GM12878 (cell line): Measurements from ENCODE around the gene LKAAEAR1.

Source experiments
- CTCF ChIP-seq, 3 experiments: IDR thresholded peaks in 2 of 3; conservative IDR thresholded peaks in 1 of 3; 2 replicates each; pipeline ENCODE4 v1.5.1; 2011; ENCODE audit warnings: low read depth in 3 of 3, low read length in 3 of 3, mild to moderate bottlenecking in 3 of 3, control low read depth in 2 of 3, moderate library complexity in 2 of 3, inconsistent platforms in 1 of 3, mixed read lengths in 1 of 3; ENCODE audit not compliant: control insufficient read depth in 2 of 3, insufficient read depth in 1 of 3; ENCODE audit errors: extremely low read depth in 1 of 3
- HCFC1 ChIP-seq: fragments of 150-350 bp; IDR thresholded peaks from 2 replicates; pipeline ENCODE4 v1.6.1; 2014; ENCODE audit warnings: low read length
- POLR2AphosphoS5 ChIP-seq: IDR thresholded peaks from 2 replicates; pipeline ENCODE4 v1.6.1; 2011; ENCODE audit warnings: mild to moderate bottlenecking, low read length, inconsistent platforms
- SIN3A ChIP-seq: IDR thresholded peaks from 2 replicates; pipeline ENCODE4 v1.6.1; 2012; ENCODE audit warnings: low read depth, low read length, improper control_type of control experiment
- SRF ChIP-seq, 2 experiments: IDR thresholded peaks; 2 replicates each; pipeline ENCODE4 v1.6.1; 2011; ENCODE audit warnings: low read depth in 2 of 2, low read length in 2 of 2, mild to moderate bottlenecking in 1 of 2, moderate library complexity in 1 of 2
- TBL1XR1 ChIP-seq: IDR thresholded peaks from 2 replicates; pipeline ENCODE4 v1.6.1; 2012; ENCODE audit warnings: low read depth, low read length, improper control_type of control experiment
- TCF7 ChIP-seq: IDR thresholded peaks from 2 replicates; pipeline ENCODE4 v1.6.1; 2014; ENCODE audit warnings: antibody characterized with exemption, borderline replicate concordance
- TF ChIP-seq, protein P1 (sequence below): IDR thresholded peaks from 2 replicates; pipeline ENCODE4 v1.6.1; 2012; ENCODE audit warnings: mild to moderate bottlenecking, low read depth, low read length
- TF ChIP-seq, protein P2 (sequence below): fragments of 150-350 bp; IDR thresholded peaks from 2 replicates; pipeline ENCODE4 v1.6.1; 2014; ENCODE audit warnings: mild to moderate bottlenecking, low read depth, low read length

- TF ChIP-seq HCFC1: no peak
- TF ChIP-seq POLR2AphosphoS5: no peak
- no peak for TF ChIP-seq TBL1XR1
- TF ChIP-seq, protein P1, sequence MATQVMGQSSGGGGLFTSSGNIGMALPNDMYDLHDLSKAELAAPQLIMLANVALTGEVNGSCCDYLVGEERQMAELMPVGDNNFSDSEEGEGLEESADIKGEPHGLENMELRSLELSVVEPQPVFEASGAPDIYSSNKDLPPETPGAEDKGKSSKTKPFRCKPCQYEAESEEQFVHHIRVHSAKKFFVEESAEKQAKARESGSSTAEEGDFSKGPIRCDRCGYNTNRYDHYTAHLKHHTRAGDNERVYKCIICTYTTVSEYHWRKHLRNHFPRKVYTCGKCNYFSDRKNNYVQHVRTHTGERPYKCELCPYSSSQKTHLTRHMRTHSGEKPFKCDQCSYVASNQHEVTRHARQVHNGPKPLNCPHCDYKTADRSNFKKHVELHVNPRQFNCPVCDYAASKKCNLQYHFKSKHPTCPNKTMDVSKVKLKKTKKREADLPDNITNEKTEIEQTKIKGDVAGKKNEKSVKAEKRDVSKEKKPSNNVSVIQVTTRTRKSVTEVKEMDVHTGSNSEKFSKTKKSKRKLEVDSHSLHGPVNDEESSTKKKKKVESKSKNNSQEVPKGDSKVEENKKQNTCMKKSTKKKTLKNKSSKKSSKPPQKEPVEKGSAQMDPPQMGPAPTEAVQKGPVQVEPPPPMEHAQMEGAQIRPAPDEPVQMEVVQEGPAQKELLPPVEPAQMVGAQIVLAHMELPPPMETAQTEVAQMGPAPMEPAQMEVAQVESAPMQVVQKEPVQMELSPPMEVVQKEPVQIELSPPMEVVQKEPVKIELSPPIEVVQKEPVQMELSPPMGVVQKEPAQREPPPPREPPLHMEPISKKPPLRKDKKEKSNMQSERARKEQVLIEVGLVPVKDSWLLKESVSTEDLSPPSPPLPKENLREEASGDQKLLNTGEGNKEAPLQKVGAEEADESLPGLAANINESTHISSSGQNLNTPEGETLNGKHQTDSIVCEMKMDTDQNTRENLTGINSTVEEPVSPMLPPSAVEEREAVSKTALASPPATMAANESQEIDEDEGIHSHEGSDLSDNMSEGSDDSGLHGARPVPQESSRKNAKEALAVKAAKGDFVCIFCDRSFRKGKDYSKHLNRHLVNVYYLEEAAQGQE: no peak
- no peak for TF ChIP-seq SRF (IDR thresholded peaks at IDR 0.05; ENCODE audit: low read depth in 2 of 2, low read length in 2 of 2)
- no peak for TF ChIP-seq CTCF (IDR thresholded peaks at IDR 0.05 in 2 of 3, conservative IDR thresholded peaks at IDR 0.05 in 1 of 3; ENCODE audit: control insufficient read depth in 2 of 3, extremely low read depth in 1 of 3, insufficient read depth in 1 of 3, low read depth in 3 of 3, low read length in 3 of 3)
- no peak for TF ChIP-seq SIN3A
- TF ChIP-seq, protein P2, sequence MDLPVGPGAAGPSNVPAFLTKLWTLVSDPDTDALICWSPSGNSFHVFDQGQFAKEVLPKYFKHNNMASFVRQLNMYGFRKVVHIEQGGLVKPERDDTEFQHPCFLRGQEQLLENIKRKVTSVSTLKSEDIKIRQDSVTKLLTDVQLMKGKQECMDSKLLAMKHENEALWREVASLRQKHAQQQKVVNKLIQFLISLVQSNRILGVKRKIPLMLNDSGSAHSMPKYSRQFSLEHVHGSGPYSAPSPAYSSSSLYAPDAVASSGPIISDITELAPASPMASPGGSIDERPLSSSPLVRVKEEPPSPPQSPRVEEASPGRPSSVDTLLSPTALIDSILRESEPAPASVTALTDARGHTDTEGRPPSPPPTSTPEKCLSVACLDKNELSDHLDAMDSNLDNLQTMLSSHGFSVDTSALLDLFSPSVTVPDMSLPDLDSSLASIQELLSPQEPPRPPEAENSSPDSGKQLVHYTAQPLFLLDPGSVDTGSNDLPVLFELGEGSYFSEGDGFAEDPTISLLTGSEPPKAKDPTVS: no peak
- TF ChIP-seq TCF7: no peak
Measured at GRCh38 chr20:64095927-64096326, 11.7 kb upstream of the LKAAEAR1 start.
